Pancreas (tissue), 10 donors: Measurements from ENCODE around the gene RWDD3. TPM values are rescaled to one million over a fixed set of nuclear protein-coding genes. Genes with fewer than 3 reads are reported as not detected.

Experiments
- ATAC-seq, 4 donors: fragments of 200-7000 bp; cut with Tn5 transposase; one replicate each; pipeline versions ENCODE4 v1.8.0 to v1.9.1; 2020; ENCODE audit warnings: mild to moderate bottlenecking in 4 of 4, moderate library complexity in 4 of 4
- DNase-seq, 6 donors: peaks; one replicate each; pipeline ENCODE4 v3.0.0-alpha.2; 2020
- FAIRE-seq: peaks from 2 replicates; lab custom pipeline; 2012; peaks lifted over from hg19 to GRCh38; lab: Jason Lieb, UNC
- H3K27ac ChIP-seq, 4 donors: fragments of 200-600 bp; sonication (generic); 1 replicate in 3 of 4; 2 replicates in 1 of 4; pipeline versions ENCODE4 v1.5.0 to v1.8.0; 2020
- H3K27me3 ChIP-seq, 4 donors: fragments of 200-600 bp; one replicate each; pipeline ENCODE4 v1.8.0; 2021
- H3K36me3 ChIP-seq, 3 donors: fragments of 200-600 bp; sonication (generic) in 1 of 3; one replicate each; pipeline versions ENCODE4 v1.5.0 to v1.8.0; 2020 to 2021
- H3K4me1 ChIP-seq, 3 donors: fragments of 200-600 bp; one replicate each; pipeline ENCODE4 v1.8.0; 2021
- H3K4me3 ChIP-seq, 4 donors: fragments of 200-600 bp; sonication (generic) in 2 of 4; one replicate each; pipeline versions ENCODE4 v1.5.0 to v1.8.0; 2020 to 2021
- H3K9me3 ChIP-seq, 4 donors: fragments of 200-600 bp; one replicate each; pipeline ENCODE4 v1.8.0; 2021
- WGBS, 2 donors: extraction: QIAGEN DNeasy Blood & Tissue Kit; methylation state at CpG; one replicate each; pipeline ENCODE4 v1.1.7; 2013; 5-methylcytosine and 5-hydroxymethylcytosine counted together
- intact Hi-C, 3 donors: fragments of 100-400 bp; cut with DNase I; formaldehyde crosslinking; loops; one replicate each; pipeline versions ENCODE4 v1.11.1 to v1.14.2; 2022
- polyA plus RNA-seq, 2 donors: library from polyadenylated mRNA; stranded (reverse); fragments of 200-250 nt; gene quantifications; one replicate each; pipeline ENCODE4 v1.2.3, GENCODE V29; 2013
- total RNA-seq, 6 donors: library from RNA; stranded (reverse); fragmentation: NEBNext Ultra II Directional in 4 of 6; extraction: Animal tissue kit (Norgen Biotek cat#: 25700) in 4 of 6; gene quantifications; one replicate each; pipeline versions ENCODE4 v1.2.1 to v1.2.4, GENCODE V29; 2021 to 2023
- TF ChIP-seq, protein P1 (sequence below), 4 donors: fragments of 200-600 bp; sonication (generic) in 3 of 4; IDR thresholded peaks; one replicate each; pipeline versions ENCODE4 v1.5.0 to v1.8.0; 2021; ENCODE audit warnings: antibody characterized with exemption in 4 of 4
- donor health status: healthy with polysubstance abuse.
- donor health status: DM: no; HTN: no; CAD: no; lungs with moderate emphysema.
- donor health status: DM: no; HTN: no; CAD: no.
- donor health status: control.
- donor health status: control.
- donor health status: Bipolar disorder and iron deficiency.
- donor health status: DM: yes; HTN: yes; CAD: no.
- donor health status: DM: no; HTN: no; CAD: no.
- donor health status: DM: no; HTN: no; CAD: no.
- donor health status: DM: yes; HTN: yes; CAD: no.

The RWDD3 gene
- total and polyA plus RNA-seq, 8 donors = 5.0 to 37.1 (median 11.4) TPM

DNA sequence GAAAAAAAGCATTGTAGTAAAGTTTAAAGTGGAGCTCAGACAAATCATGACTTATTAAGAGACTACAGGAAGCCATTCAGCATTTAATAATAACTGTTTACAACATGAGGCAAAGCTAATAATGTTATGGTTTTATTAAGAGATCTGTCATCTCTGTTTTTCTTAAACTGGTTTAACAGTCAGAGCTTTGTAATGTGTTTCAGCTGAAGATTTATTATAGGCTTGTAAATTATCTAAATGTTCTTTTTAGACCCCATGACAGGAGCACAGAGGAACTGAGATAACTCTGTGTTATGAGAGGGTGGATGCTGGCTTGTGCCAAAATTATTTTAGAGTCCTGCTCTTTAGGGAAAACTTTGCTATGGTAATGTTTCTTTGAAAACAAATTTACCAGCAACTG lies 38.0 kb upstream of the RWDD3 start:
- FAIRE-seq = peak; percentile 26
- Histone ChIP-seq H3K27ac (peak overlapping the region in 1 of 4 donors; percentile 13), H3K9me3 (no peaks in the 10 kb centered on the region), H3K4me3 (no peak overlapping the region), H3K27me3 (no peaks in the 10 kb centered on the region), H3K36me3 (no peaks in the 10 kb centered on the region), H3K4me1 (peaks cover 14 to 24% (median 18%) of the 10 kb centered on the region in 3 donors)
- ATAC-seq = peak in 1 of 4 donors; percentile 58
- TF ChIP-seq, protein P1, sequence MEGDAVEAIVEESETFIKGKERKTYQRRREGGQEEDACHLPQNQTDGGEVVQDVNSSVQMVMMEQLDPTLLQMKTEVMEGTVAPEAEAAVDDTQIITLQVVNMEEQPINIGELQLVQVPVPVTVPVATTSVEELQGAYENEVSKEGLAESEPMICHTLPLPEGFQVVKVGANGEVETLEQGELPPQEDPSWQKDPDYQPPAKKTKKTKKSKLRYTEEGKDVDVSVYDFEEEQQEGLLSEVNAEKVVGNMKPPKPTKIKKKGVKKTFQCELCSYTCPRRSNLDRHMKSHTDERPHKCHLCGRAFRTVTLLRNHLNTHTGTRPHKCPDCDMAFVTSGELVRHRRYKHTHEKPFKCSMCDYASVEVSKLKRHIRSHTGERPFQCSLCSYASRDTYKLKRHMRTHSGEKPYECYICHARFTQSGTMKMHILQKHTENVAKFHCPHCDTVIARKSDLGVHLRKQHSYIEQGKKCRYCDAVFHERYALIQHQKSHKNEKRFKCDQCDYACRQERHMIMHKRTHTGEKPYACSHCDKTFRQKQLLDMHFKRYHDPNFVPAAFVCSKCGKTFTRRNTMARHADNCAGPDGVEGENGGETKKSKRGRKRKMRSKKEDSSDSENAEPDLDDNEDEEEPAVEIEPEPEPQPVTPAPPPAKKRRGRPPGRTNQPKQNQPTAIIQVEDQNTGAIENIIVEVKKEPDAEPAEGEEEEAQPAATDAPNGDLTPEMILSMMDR (IDR thresholded peaks at IDR 0.05) = no peak
- intact Hi-C loops = no loop called here
- no peak for DNase-seq

DNA sequence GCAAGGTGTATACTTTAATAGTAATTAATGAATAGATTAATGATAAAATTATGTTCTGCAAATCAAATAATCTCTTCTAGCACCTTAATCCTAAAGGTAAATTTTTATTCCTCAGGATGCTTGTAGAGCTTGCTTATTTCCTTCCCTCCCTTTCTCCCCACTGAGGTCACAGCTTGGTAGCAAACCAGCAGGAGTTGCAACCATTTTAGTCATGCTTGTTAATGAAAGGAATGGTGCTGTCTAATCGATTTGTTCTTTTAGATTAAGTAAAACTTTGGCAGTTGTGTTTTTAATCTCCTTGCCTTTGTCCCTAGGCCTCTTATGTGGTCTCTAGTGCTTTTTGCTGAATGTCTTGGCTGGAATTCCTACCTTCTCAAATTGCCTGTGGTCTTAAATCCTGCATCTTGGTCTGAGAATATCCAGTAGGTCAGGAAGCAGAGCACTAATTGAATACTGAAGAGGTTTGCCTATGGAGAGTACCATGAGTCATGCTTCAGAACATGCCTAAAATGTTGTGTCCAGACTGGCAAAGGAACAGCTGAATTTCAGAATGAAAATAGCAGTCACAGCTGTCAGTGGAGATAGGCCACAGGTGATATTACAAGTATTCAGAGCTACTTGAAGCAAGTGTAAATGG lies 36.3 kb upstream of the RWDD3 start:
- 14 to 29% methylated on average over 1 of the region's 1 CpG for WGBS, 2 donors
- H3K27me3 ChIP-seq = no peaks in the 10 kb centered on the region
- TF ChIP-seq, protein P1 (IDR thresholded peaks at IDR 0.05) = no peak
- H3K9me3 ChIP-seq = no peaks in the 10 kb centered on the region
- FAIRE-seq = no peak
- no peak for DNase-seq
- H3K36me3 ChIP-seq = no peaks in the 10 kb centered on the region
- intact Hi-C loops = no loop called here
- peak; percentile 53 to 76 (median 72) for ATAC-seq
- peaks cover 14 to 24% (median 18%) of the 10 kb centered on the region in 3 donors for H3K4me1 ChIP-seq
- no peak overlapping the region for H3K27ac ChIP-seq
- H3K4me3 ChIP-seq = no peak overlapping the region

GRCh38 chr1:95201905-95202304 lies 32.1 kb upstream of the RWDD3 start:
- ATAC-seq = no peak
- intact Hi-C loops = no loop called here
- H3K27me3 ChIP-seq = no peaks in the 10 kb centered on the region
- H3K36me3 ChIP-seq = no peaks in the 10 kb centered on the region
- TF ChIP-seq, protein P1 (IDR thresholded peaks at IDR 0.05) = no peak
- H3K4me1 ChIP-seq = peaks cover 8 to 12% (median 8%) of the 10 kb centered on the region in 3 donors
- H3K4me3 ChIP-seq = no peak overlapping the region
- no peak overlapping the region for H3K27ac ChIP-seq
- no peaks in the 10 kb centered on the region for H3K9me3 ChIP-seq
- FAIRE-seq = no peak
- DNase-seq = no peak

- ATAC-seq (no peak), FAIRE-seq (no peak)
- WGBS, 2 donors = 6 to 13% methylated on average over 1 of the region's 1 CpG
These were observed 30.0 kb upstream of the RWDD3 start for GRCh38 chr1:95203908-95204437.

More at GRCh38 chr1:95203908-95204437, 30.0 kb upstream of the RWDD3 start:
- no peak overlapping the region for H3K4me3 ChIP-seq
- no peak for DNase-seq
- H3K36me3 ChIP-seq = no peaks in the 10 kb centered on the region
- no peaks in the 10 kb centered on the region for H3K9me3 ChIP-seq
- intact Hi-C loops = no loop called here
- peaks cover 0 to 6% (median under 1%) of the 10 kb centered on the region in 3 donors for H3K4me1 ChIP-seq
- H3K27me3 ChIP-seq = no peaks in the 10 kb centered on the region
- H3K27ac ChIP-seq = no peak overlapping the region
- TF ChIP-seq, protein P1 (IDR thresholded peaks at IDR 0.05) = no peak
